ENCODE results near the gene CHPF.
A peak's percentile ranks its signal among the peaks of the same experiment; 100 is the strongest.

The CHPF gene

GRCh38 chr2:219511547-219512325 is 31.9 kb downstream of the CHPF start:
- H2BK5ac ChIP-seq (ENCODE audit: low read length): no peak overlapping the region
- no peak for DNase-seq
- no CpG with 5 or more reads among the region's 15 CpGs for WGBS (ENCODE audit: extremely low coverage, insufficient coverage, low lambda C conversion rate)

DNA sequence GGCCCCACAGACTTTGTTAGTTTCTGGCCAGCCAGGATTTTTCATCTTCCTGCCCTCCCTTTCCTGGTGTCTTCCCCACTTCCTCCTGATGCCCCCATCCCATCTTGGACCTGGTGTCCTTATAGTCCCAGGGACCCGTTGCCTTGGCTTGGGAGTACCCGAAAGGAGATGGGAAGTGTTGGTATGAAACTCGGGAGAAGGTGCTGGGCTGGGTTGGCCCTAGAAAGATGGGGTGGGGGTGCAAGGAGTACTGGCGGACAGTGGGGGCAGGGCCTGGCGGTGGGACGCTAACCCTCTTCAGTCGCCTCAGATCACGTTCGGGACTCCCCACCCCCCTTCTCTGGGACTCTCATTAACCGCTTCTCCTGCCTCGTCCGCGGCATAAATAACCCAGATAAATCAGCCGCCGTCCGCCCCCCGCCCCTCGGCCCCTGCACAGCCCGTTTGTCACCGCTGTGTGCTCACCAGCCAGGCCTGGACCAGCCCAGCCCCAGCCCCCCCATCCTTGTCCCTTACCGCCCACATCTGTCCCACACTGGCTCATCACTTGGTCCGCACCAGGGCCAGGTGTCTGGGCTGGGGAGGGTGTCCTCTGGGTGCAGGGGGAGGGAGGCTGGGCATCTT is 33.0 kb downstream of the CHPF start:
- Histone ChIP-seq H3K4ac (ENCODE audit: low read depth, low read length) (no peak overlapping the region), H2BK15ac (replicated peaks; ENCODE audit: low read depth) (no peak overlapping the region), H3K18ac (ENCODE audit: low read length) (no peak overlapping the region), H3K9ac (ENCODE audit: low read length) (no peak overlapping the region), H3K56ac (ENCODE audit: low read length) (peak overlapping the region; percentile 11), H3K36me3 (ENCODE audit: control insufficient read depth, insufficient read depth, low read length) (no peaks in the 10 kb centered on the region), H2BK120ac (ENCODE audit: low read depth, low read length) (no peak overlapping the region), H2AK5ac (ENCODE audit: low read length) (no peak overlapping the region), H3K4me1 (ENCODE audit: control insufficient read depth, low read depth, low read length) (peaks cover 7% of the 10 kb centered on the region), H3K4me3 (ENCODE audit: low read length) (no peak overlapping the region), H4K5ac (ENCODE audit: low read length) (no peak overlapping the region), H3K4me2 (ENCODE audit: low read length) (no peak overlapping the region), H2BK5ac (ENCODE audit: low read length) (no peak overlapping the region), H3K79me1 (ENCODE audit: low read length) (no peaks in the 10 kb centered on the region), H3K23ac (ENCODE audit: low read length) (no peak overlapping the region), H4K8ac (ENCODE audit: low read depth, low read length) (no peak overlapping the region), H3K79me2 (ENCODE audit: control insufficient read depth, insufficient read depth, low read length) (no peaks in the 10 kb centered on the region), H3K27me3 (ENCODE audit: insufficient read depth, low read length, poor library complexity) (peaks cover 23% of the 10 kb centered on the region), H3K27ac (ENCODE audit: low read depth, low read length) (no peak overlapping the region)
- DNase-seq: no peak
- WGBS (ENCODE audit: extremely low coverage, insufficient coverage, low lambda C conversion rate): no CpG with 5 or more reads among the region's 22 CpGs

More at GRCh38 chr2:219511547-219512325, 31.9 kb downstream of the CHPF start:
- no peak overlapping the region for H4K8ac ChIP-seq (ENCODE audit: low read depth, low read length)
- H3K4me2 ChIP-seq (ENCODE audit: low read length): no peak overlapping the region
- H3K4me3 ChIP-seq (ENCODE audit: low read length): no peak overlapping the region
- H3K18ac ChIP-seq (ENCODE audit: low read length): no peak overlapping the region
- H3K4ac ChIP-seq (ENCODE audit: low read depth, low read length): no peak overlapping the region
- no peak overlapping the region for H3K9ac ChIP-seq (ENCODE audit: low read length)
- no peak overlapping the region for H2BK15ac ChIP-seq (replicated peaks; ENCODE audit: low read depth)
- H3K27ac ChIP-seq (ENCODE audit: low read depth, low read length): no peak overlapping the region
- no peaks in the 10 kb centered on the region for H3K36me3 ChIP-seq (ENCODE audit: control insufficient read depth, insufficient read depth, low read length)
- H2AK5ac ChIP-seq (ENCODE audit: low read length): no peak overlapping the region
- no peak overlapping the region for H2BK120ac ChIP-seq (ENCODE audit: low read depth, low read length)
- no peaks in the 10 kb centered on the region for H3K79me1 ChIP-seq (ENCODE audit: low read length)
- H4K5ac ChIP-seq (ENCODE audit: low read length): no peak overlapping the region
- no peak overlapping the region for H3K56ac ChIP-seq (ENCODE audit: low read length)
- H3K27me3 ChIP-seq (ENCODE audit: insufficient read depth, low read length, poor library complexity): peaks cover 23% of the 10 kb centered on the region
- peaks cover 7% of the 10 kb centered on the region for H3K4me1 ChIP-seq (ENCODE audit: control insufficient read depth, low read depth, low read length)
- no peak overlapping the region for H3K23ac ChIP-seq (ENCODE audit: low read length)
- no peaks in the 10 kb centered on the region for H3K79me2 ChIP-seq (ENCODE audit: control insufficient read depth, insufficient read depth, low read length)

- peak overlapping the region; percentile 80 for H3K56ac ChIP-seq (ENCODE audit: low read length)
- no peak overlapping the region for H3K4ac ChIP-seq (ENCODE audit: low read depth, low read length)
- DNase-seq: peak; percentile 87
- H2BK120ac ChIP-seq (ENCODE audit: low read depth, low read length): no peak overlapping the region
- H3K18ac ChIP-seq (ENCODE audit: low read length): no peak overlapping the region
- H2BK5ac ChIP-seq (ENCODE audit: low read length): no peak overlapping the region
- H2AK5ac ChIP-seq (ENCODE audit: low read length): no peak overlapping the region
- H4K5ac ChIP-seq (ENCODE audit: low read length): no peak overlapping the region
- H3K27ac ChIP-seq (ENCODE audit: low read depth, low read length): no peak overlapping the region
- H3K4me3 ChIP-seq (ENCODE audit: low read length): no peak overlapping the region
- no CpG with 5 or more reads among the region's 26 CpGs for WGBS (ENCODE audit: extremely low coverage, insufficient coverage, low lambda C conversion rate)
- H3K4me1 ChIP-seq (ENCODE audit: control insufficient read depth, low read depth, low read length): peaks cover 7% of the 10 kb centered on the region
- no peak overlapping the region for H2BK15ac ChIP-seq (replicated peaks; ENCODE audit: low read depth)
- H3K79me1 ChIP-seq (ENCODE audit: low read length): no peaks in the 10 kb centered on the region
- no peak overlapping the region for H3K23ac ChIP-seq (ENCODE audit: low read length)
- H3K27me3 ChIP-seq (ENCODE audit: insufficient read depth, low read length, poor library complexity): peaks cover 23% of the 10 kb centered on the region
- H4K8ac ChIP-seq (ENCODE audit: low read depth, low read length): no peak overlapping the region
- peak overlapping the region; percentile 75 for H3K4me2 ChIP-seq (ENCODE audit: low read length)
- no peaks in the 10 kb centered on the region for H3K79me2 ChIP-seq (ENCODE audit: control insufficient read depth, insufficient read depth, low read length)
- H3K9ac ChIP-seq (ENCODE audit: low read length): peak overlapping the region; percentile 56
- no peaks in the 10 kb centered on the region for H3K36me3 ChIP-seq (ENCODE audit: control insufficient read depth, insufficient read depth, low read length)
These were observed 33.7 kb downstream of the CHPF start for GRCh38 chr2:219509780-219510511.

DNA sequence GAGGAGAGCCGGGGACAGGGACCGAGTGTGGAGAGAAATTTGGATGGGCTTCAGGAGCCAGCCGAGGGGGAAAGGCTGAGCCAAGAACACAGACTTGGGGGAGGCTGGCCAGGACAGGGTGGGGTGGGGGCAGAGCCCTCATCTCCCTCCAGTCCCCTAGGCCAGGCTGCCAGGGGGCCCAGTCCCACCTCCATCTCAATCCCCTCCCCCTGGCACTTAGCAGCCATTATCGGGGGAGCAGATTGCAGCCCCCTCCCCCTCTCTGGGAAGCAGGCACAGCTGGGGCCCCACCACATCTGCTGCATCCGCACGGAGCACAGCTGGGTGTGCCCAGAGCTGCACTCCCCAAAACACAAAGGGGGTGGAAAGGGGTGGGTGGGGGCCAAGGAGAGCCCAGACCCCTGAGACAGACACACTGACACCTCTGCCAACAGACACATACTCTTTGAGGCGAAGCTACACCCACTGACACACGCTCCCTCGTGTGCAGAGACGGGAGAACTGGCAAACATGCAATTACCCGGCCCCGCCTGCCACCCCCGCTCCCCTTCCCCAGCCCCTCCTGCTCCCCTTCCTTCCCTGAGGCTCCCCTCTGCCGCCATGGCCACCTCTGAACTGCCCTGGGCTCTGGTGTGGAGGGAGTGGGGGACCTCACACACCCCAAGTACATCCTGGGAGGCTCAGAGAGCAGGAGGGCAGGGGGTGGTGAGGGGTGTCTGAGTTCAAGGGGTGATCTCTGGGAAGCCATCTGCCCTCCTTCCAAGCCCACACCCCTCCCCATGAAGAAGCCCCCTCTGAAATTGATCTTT is 34.4 kb downstream of the CHPF start:
- Histone ChIP-seq H3K9ac (ENCODE audit: low read length) (peak overlapping the region; percentile 29), H3K18ac (ENCODE audit: low read length) (no peak overlapping the region), H3K23ac (ENCODE audit: low read length) (no peak overlapping the region), H3K79me2 (ENCODE audit: control insufficient read depth, insufficient read depth, low read length) (no peaks in the 10 kb centered on the region), H4K8ac (ENCODE audit: low read depth, low read length) (no peak overlapping the region), H2BK5ac (ENCODE audit: low read length) (no peak overlapping the region), H3K36me3 (ENCODE audit: control insufficient read depth, insufficient read depth, low read length) (no peaks in the 10 kb centered on the region), H3K4me2 (ENCODE audit: low read length) (peak overlapping the region; percentile 20), H3K4me3 (ENCODE audit: low read length) (no peak overlapping the region), H2BK120ac (ENCODE audit: low read depth, low read length) (peak overlapping the region; percentile 29), H3K27me3 (ENCODE audit: insufficient read depth, low read length, poor library complexity) (peaks cover 23% of the 10 kb centered on the region), H2AK5ac (ENCODE audit: low read length) (no peak overlapping the region), H3K27ac (ENCODE audit: low read depth, low read length) (no peak overlapping the region), H4K5ac (ENCODE audit: low read length) (no peak overlapping the region), H3K79me1 (ENCODE audit: low read length) (no peaks in the 10 kb centered on the region), H3K4ac (ENCODE audit: low read depth, low read length) (no peak overlapping the region), H2BK15ac (replicated peaks; ENCODE audit: low read depth) (no peak overlapping the region), H3K56ac (ENCODE audit: low read length) (peak overlapping the region; percentile 80), H3K4me1 (ENCODE audit: control insufficient read depth, low read depth, low read length) (peaks cover 7% of the 10 kb centered on the region)
- WGBS (ENCODE audit: extremely low coverage, insufficient coverage, low lambda C conversion rate): no CpG with 5 or more reads among the region's 14 CpGs
- no peak for DNase-seq

- H3K79me1 ChIP-seq (ENCODE audit: low read length): no peaks in the 10 kb centered on the region
- no peak overlapping the region for H2BK5ac ChIP-seq (ENCODE audit: low read length)
- no peak overlapping the region for H4K8ac ChIP-seq (ENCODE audit: low read depth, low read length)
- peaks cover 5% of the 10 kb centered on the region for H3K4me1 ChIP-seq (ENCODE audit: control insufficient read depth, low read depth, low read length)
- H2BK120ac ChIP-seq (ENCODE audit: low read depth, low read length): no peak overlapping the region
- no peak for DNase-seq
- no peak overlapping the region for H3K4me2 ChIP-seq (ENCODE audit: low read length)
- H3K27me3 ChIP-seq (ENCODE audit: insufficient read depth, low read length, poor library complexity): peaks cover 15% of the 10 kb centered on the region
- no peaks in the 10 kb centered on the region for H3K36me3 ChIP-seq (ENCODE audit: control insufficient read depth, insufficient read depth, low read length)
- H3K18ac ChIP-seq (ENCODE audit: low read length): no peak overlapping the region
- no peak overlapping the region for H3K23ac ChIP-seq (ENCODE audit: low read length)
- H2AK5ac ChIP-seq (ENCODE audit: low read length): no peak overlapping the region
- H3K27ac ChIP-seq (ENCODE audit: low read depth, low read length): no peak overlapping the region
- H3K4me3 ChIP-seq (ENCODE audit: low read length): no peak overlapping the region
- H2BK15ac ChIP-seq (replicated peaks; ENCODE audit: low read depth): no peak overlapping the region
- H3K79me2 ChIP-seq (ENCODE audit: control insufficient read depth, insufficient read depth, low read length): no peaks in the 10 kb centered on the region
- no peak overlapping the region for H3K4ac ChIP-seq (ENCODE audit: low read depth, low read length)
- no peak overlapping the region for H3K9ac ChIP-seq (ENCODE audit: low read length)
- no peak overlapping the region for H3K56ac ChIP-seq (ENCODE audit: low read length)
- H4K5ac ChIP-seq (ENCODE audit: low read length): no peak overlapping the region
- no CpG with 5 or more reads among the region's 4 CpGs for WGBS (ENCODE audit: extremely low coverage, insufficient coverage, low lambda C conversion rate)
These were observed 35.2 kb downstream of the CHPF start for GRCh38 chr2:219508444-219508734.
